ENCODE measurements around the gene RNF167.

GRCh38 chr17:4951486-4951885 is 11.4 kb downstream of the RNF167 start:
- TF ChIP-seq CTCF (IDR thresholded peaks at IDR 0.05) = no peak
- TF ChIP-seq POLR2AphosphoS5 (IDR thresholded peaks at IDR 0.05) = no peak
- TF ChIP-seq POLR2A (IDR thresholded peaks at IDR 0.05) = no peak
